ENCODE measurements around the gene ZBTB34. TPM values are rescaled to one million over a fixed set of nuclear protein-coding genes. Genes with fewer than 3 reads are reported as not detected.
A peak's percentile ranks its signal among the peaks of the same experiment; 100 is the strongest.

The ZBTB34 gene
- total and polyA plus RNA-seq, 2 experiments from 2014 or later = 6.1 to 21.3 TPM

DNA sequence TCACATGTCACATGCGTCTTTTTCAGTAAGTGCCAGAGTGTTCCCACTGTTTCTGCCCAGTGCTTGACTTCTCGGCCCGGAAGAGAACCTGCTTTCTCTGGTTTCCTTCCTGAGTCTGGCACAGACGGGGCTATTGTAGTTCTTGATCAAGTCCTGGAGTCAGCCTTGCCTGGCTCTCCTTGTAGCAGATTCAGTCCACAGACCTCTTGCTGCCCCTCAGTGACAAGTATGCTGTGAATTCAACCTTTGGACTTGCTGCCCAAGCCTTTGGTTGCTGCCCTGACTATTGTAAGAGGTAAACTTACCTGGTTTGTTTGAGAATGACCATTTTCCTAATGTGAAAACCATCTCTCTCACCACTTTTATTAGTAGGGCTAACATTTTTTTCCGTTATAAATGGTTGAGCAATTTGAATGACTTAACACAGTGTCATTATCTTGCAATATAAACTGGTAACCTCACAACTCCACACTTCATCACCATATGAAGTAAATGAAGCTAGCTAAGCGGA lies 24.7 kb downstream of the ZBTB34 start:
- Histone ChIP-seq H2AFZ (no peak overlapping the region), H3K27me3 (no peaks in the 10 kb centered on the region), H3K9me3 (ENCODE audit: low read depth) (no peaks in the 10 kb centered on the region), H3K4me2 (peak overlapping the region; percentile 43), H3K27ac (peak overlapping the region; percentile 82), H3K9me2 (replicated peaks; ENCODE audit: insufficient read depth) (no peaks in the 10 kb centered on the region), H3K36me3 (replicated peaks; ENCODE audit: insufficient read depth, low read depth) (no peaks in the 10 kb centered on the region), H4K20me1 (ENCODE audit: insufficient read depth, poor library complexity, severe bottlenecking) (peaks cover 8% of the 10 kb centered on the region), H3K4me1 (ENCODE audit: insufficient read depth) (peaks cover 17% of the 10 kb centered on the region), H3K79me2 (peaks cover 37% of the 10 kb centered on the region), H3K4me3 (no peak overlapping the region)
- TF ChIP-seq, protein P1, sequence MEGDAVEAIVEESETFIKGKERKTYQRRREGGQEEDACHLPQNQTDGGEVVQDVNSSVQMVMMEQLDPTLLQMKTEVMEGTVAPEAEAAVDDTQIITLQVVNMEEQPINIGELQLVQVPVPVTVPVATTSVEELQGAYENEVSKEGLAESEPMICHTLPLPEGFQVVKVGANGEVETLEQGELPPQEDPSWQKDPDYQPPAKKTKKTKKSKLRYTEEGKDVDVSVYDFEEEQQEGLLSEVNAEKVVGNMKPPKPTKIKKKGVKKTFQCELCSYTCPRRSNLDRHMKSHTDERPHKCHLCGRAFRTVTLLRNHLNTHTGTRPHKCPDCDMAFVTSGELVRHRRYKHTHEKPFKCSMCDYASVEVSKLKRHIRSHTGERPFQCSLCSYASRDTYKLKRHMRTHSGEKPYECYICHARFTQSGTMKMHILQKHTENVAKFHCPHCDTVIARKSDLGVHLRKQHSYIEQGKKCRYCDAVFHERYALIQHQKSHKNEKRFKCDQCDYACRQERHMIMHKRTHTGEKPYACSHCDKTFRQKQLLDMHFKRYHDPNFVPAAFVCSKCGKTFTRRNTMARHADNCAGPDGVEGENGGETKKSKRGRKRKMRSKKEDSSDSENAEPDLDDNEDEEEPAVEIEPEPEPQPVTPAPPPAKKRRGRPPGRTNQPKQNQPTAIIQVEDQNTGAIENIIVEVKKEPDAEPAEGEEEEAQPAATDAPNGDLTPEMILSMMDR (IDR thresholded peaks at IDR 0.05; ENCODE audit: poor library complexity) = no peak
- TF ChIP-seq EZH2phosphoT487 (IDR thresholded peaks at IDR 0.05; ENCODE audit: low read depth, severe bottlenecking, unreplicated experiment) = no peak
- TF ChIP-seq EZH2 (IDR thresholded peaks at IDR 0.05; ENCODE audit: borderline replicate concordance) = no peak
- peak; percentile 72 for DNase-seq (ENCODE audit: low spot score)
- WGBS (ENCODE audit: low lambda C conversion rate, missing lambda C conversion rate) = 66% methylated on average over 6 of the region's 6 CpGs

DNA sequence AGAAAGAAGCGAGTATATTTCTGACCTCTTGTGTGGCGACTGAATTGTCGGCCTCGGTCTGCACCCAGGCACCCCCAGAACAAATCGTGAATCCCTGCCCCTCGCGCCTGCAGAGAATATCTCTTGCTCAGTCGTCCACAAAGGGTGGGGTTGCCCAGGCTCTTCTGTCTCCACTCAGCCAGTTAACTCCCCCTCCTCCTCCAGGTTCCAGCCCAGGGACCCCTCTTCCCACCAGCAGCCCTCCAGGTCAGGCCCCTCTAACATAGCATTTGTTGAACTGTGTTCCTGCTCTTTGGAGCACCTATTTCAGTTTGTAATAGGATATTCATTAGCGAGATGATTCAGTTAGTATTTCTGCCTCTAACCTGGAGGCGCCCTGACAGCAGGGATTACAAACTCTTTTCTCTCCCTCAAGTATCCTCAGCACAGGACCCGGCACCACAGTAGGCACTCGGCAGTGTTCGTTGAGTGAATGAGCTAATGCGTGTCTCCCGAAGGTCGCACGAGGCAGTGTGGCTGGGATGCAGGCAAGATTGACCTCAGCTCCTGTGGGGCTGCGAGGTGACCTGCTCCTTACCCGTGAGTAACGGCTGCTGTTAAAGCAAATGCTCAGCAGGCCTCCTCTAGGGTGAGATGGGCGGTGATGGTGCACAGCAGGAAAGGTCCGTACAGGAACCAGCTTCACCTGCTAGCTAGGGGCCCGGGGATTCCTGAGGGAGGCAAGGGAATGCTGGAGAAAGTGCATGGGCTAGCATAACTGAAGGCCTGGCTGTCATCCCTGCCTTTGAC lies 25.8 kb downstream of the ZBTB34 start:
- peaks cover 28% of the 10 kb centered on the region for H3K79me2 ChIP-seq
- no peak overlapping the region for H2AFZ ChIP-seq
- DNase-seq (ENCODE audit: low spot score) = no peak
- H3K27ac ChIP-seq = peak overlapping the region; percentile 82
- no peaks in the 10 kb centered on the region for H3K36me3 ChIP-seq (replicated peaks; ENCODE audit: insufficient read depth, low read depth)
- no peaks in the 10 kb centered on the region for H3K9me3 ChIP-seq (ENCODE audit: low read depth)
- no peaks in the 10 kb centered on the region for H3K9me2 ChIP-seq (replicated peaks; ENCODE audit: insufficient read depth)
- peaks cover 8% of the 10 kb centered on the region for H4K20me1 ChIP-seq (ENCODE audit: insufficient read depth, poor library complexity, severe bottlenecking)
- 83% methylated on average over 23 of the region's 23 CpGs for WGBS (ENCODE audit: low lambda C conversion rate, missing lambda C conversion rate)
- H3K27me3 ChIP-seq = no peaks in the 10 kb centered on the region
- peak overlapping the region; percentile 0 for H3K4me2 ChIP-seq
- peaks cover 17% of the 10 kb centered on the region for H3K4me1 ChIP-seq (ENCODE audit: insufficient read depth)
- H3K4me3 ChIP-seq = no peak overlapping the region
- TF ChIP-seq, protein P1 (IDR thresholded peaks at IDR 0.05; ENCODE audit: poor library complexity) = no peak
- TF ChIP-seq EZH2 (IDR thresholded peaks at IDR 0.05; ENCODE audit: borderline replicate concordance) (no peak), EZH2phosphoT487 (IDR thresholded peaks at IDR 0.05; ENCODE audit: low read depth, severe bottlenecking, unreplicated experiment) (no peak)

DNA sequence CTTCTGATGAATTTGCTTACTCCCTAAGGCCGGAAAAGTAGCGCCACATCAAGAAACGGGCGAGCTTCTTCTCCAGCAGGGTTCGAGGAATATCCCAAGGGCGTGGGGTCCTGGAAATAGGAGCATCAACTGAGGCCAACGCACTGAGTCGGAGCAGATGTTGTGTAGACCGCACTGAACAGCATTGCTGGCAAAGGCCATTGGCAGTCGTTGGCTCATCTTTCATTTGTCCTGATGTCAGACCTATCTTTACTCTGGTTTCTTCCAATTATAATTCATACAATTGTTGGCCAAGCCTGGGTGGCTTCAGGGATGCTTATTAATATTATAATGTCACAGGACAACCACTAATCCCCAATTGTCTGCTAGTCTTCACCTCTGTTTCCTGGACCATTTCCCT lies 26.5 kb downstream of the ZBTB34 start:
- H3K27ac ChIP-seq = no peak overlapping the region
- no peaks in the 10 kb centered on the region for H3K9me2 ChIP-seq (replicated peaks; ENCODE audit: insufficient read depth)
- peaks cover 8% of the 10 kb centered on the region for H4K20me1 ChIP-seq (ENCODE audit: insufficient read depth, poor library complexity, severe bottlenecking)
- H3K36me3 ChIP-seq (replicated peaks; ENCODE audit: insufficient read depth, low read depth) = no peaks in the 10 kb centered on the region
- H3K9me3 ChIP-seq (ENCODE audit: low read depth) = no peaks in the 10 kb centered on the region
- DNase-seq (ENCODE audit: low spot score) = no peak
- no peak overlapping the region for H2AFZ ChIP-seq
- no peak overlapping the region for H3K4me2 ChIP-seq
- WGBS (ENCODE audit: low lambda C conversion rate, missing lambda C conversion rate) = 95% methylated on average over 10 of the region's 10 CpGs
- TF ChIP-seq EZH2 (IDR thresholded peaks at IDR 0.05; ENCODE audit: borderline replicate concordance) (no peak), EZH2phosphoT487 (IDR thresholded peaks at IDR 0.05; ENCODE audit: low read depth, severe bottlenecking, unreplicated experiment) (no peak)
- TF ChIP-seq, protein P1 (IDR thresholded peaks at IDR 0.05; ENCODE audit: poor library complexity) = no peak
- no peaks in the 10 kb centered on the region for H3K27me3 ChIP-seq
- peaks cover 21% of the 10 kb centered on the region for H3K79me2 ChIP-seq
- peaks cover 17% of the 10 kb centered on the region for H3K4me1 ChIP-seq (ENCODE audit: insufficient read depth)
- no peak overlapping the region for H3K4me3 ChIP-seq
